Activated naive CD4-positive, alpha-beta T cell treated with anti-CD3 and anti-CD28 coated beads, Interleukin-2, amount 10 ng/mL, durations not matched to agents 7 days and 5 days (primary cell): ENCODE measurements around the gene XRN1.

Experiments
- CTCF ChIA-PET: fragments of 350-600 bp; sonication (Branson Sonifier 250); formaldehyde crosslinking; loops from one replicate; lab custom pipeline; 2021; ENCODE audit warnings: antibody characterized with exemption; lab: Charles Lee
- DNase-seq: peaks from one replicate; pipeline ENCODE4 v3.0.0-alpha.2; 2020
- H3K27ac Mint-ChIP-seq: one replicate; pipeline ENCODE4 v1.8.0; 2021; ENCODE audit warnings: mild to moderate bottlenecking, moderate library complexity, mixed read lengths
- H3K27me3 Mint-ChIP-seq: one replicate; pipeline ENCODE4 v1.8.0; 2021; ENCODE audit warnings: mild to moderate bottlenecking, mixed read lengths
- H3K36me3 Mint-ChIP-seq: one replicate; pipeline ENCODE4 v1.8.0; 2021; ENCODE audit warnings: mixed read lengths
- H3K4me1 Mint-ChIP-seq: one replicate; pipeline ENCODE4 v1.8.0; 2021; ENCODE audit warnings: mixed read lengths
- H3K4me3 Mint-ChIP-seq: one replicate; pipeline ENCODE4 v1.8.0; 2021; ENCODE audit warnings: mild to moderate bottlenecking, moderate library complexity, mixed read lengths
- H3K9me3 Mint-ChIP-seq: one replicate; pipeline ENCODE4 v1.8.0; 2021; ENCODE audit warnings: mixed read lengths

The XRN1 gene

DNA sequence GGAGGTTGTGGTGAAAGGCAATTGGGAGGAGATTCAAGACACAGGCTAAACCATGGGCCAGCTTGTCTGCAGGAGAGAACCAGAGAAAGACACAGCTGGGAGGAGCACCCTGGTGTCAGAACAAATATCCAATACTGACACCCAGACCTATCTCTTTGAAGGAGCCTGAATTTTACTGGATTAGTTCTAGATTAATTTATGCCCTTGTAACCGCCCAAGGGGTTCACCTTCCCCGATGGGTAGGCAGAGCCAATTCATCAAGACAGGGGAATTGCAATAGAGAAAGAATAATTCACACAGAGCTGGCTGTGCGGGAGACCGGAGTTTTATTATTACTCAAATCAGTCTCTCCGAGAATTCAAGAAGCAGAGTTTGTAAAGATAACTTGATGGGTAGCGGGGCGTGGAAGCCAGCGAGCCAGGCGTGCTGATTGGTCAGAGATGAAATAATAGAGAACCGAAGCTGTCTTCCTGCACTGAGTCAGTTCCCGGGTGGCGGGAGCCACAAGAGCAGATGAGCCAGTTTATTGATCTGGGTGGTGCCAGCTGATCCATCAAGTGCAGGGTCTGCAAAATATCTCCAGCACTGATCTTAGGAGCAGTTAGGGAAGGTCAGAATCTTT, 191.0 kb downstream of the XRN1 start:
- H3K4me1 Mint-ChIP-seq = no peaks in the 10 kb centered on the region
- no peak overlapping the region for H3K27ac Mint-ChIP-seq
- no peak for DNase-seq
- H3K36me3 Mint-ChIP-seq = no peaks in the 10 kb centered on the region
- H3K9me3 Mint-ChIP-seq = peaks cover 22% of the 10 kb centered on the region
- CTCF ChIA-PET = no interaction called here
- peaks cover 35% of the 10 kb centered on the region for H3K27me3 Mint-ChIP-seq
- no peak overlapping the region for H3K4me3 Mint-ChIP-seq
